NCI-H446 (cell line): ENCODE data around the gene BAHD1.

Experiments used
- DNase-seq, 2 experiments: peaks; one replicate each; lab custom pipeline; 2025; lab: John Stamatoyannopoulos, UW

Gene BAHD1

GRCh38 chr15:40498891-40499290 is 58.1 kb downstream of the BAHD1 start:
- DNase-seq = no peak

GRCh38 chr15:40499931-40500330 is 59.2 kb downstream of the BAHD1 start:
- no peak for DNase-seq

- DNase-seq = no peak
Measured at GRCh38 chr15:40500568-40501330, 60.0 kb downstream of the BAHD1 start.

GRCh38 chr15:40501487-40501886 is 60.7 kb downstream of the BAHD1 start:
- no peak for DNase-seq

- DNase-seq = peak in 1 of 2 experiments; percentile 51
Measured at GRCh38 chr15:40506964-40507571, 66.3 kb downstream of the BAHD1 start.

- no peak for DNase-seq
Measured at GRCh38 chr15:40508216-40508615, 67.5 kb downstream of the BAHD1 start.

- no peak for DNase-seq
Measured at GRCh38 chr15:40510201-40510600, 69.4 kb downstream of the BAHD1 start.

- no peak for DNase-seq
Measured at GRCh38 chr15:40511093-40511471, 70.3 kb downstream of the BAHD1 start.

GRCh38 chr15:40511472-40512133 is 70.8 kb downstream of the BAHD1 start:
- DNase-seq = no peak

GRCh38 chr15:40512440-40512839 is 71.7 kb downstream of the BAHD1 start:
- DNase-seq = no peak

GRCh38 chr15:40513609-40514008 is 72.9 kb downstream of the BAHD1 start:
- no peak for DNase-seq

- DNase-seq = no peak
Measured at GRCh38 chr15:40516322-40516721, 75.6 kb downstream of the BAHD1 start.
